K562 (cell line): Measurements from ENCODE around the gene CCDC183. TPM values are rescaled to one million over a fixed set of nuclear protein-coding genes. Genes with fewer than 3 reads are reported as not detected.

Source experiments
- ATF6 ChIP-seq: sonication (generic); formaldehyde crosslinking; IDR thresholded peaks from 2 replicates; pipeline ENCODE4 v1.4.0; 2020; ENCODE audit warnings: mild to moderate bottlenecking, missing genetic modification reagents
- E2F1 ChIP-seq: sonication (generic); formaldehyde crosslinking; IDR thresholded peaks from 2 replicates; pipeline ENCODE4 v1.8.1; 2023; ENCODE audit warnings: mild to moderate bottlenecking, missing genetic modification reagents, moderate library complexity
- E2F5 ChIP-seq: sonication (generic); formaldehyde crosslinking; IDR thresholded peaks from 2 replicates; pipeline ENCODE4 v1.8.0; 2022; ENCODE audit warnings: mild to moderate bottlenecking, missing genetic modification reagents
- E2F6 ChIP-seq, 2 experiments: IDR thresholded peaks; 2 replicates each; pipeline ENCODE4 v1.6.1; 2011; ENCODE audit warnings: borderline replicate concordance in 1 of 2, control low read depth in 1 of 2, low read depth in 1 of 2, low read length in 1 of 2, mild to moderate bottlenecking in 1 of 2, mixed read lengths in 1 of 2, moderate library complexity in 1 of 2; ENCODE audit not compliant: insufficient read depth in 1 of 2, insufficient read length in 1 of 2, poor library complexity in 1 of 2, severe bottlenecking in 1 of 2; ENCODE audit errors: extremely low read depth in 1 of 2
- ELF2 ChIP-seq: fragments of 250-450 bp; sonication (Bioruptor Pico); IDR thresholded peaks from 2 replicates; pipeline ENCODE4 v1.5.0; 2021; ENCODE audit warnings: mild to moderate bottlenecking
- HDAC8 ChIP-seq: fragments of 450-650 bp; IDR thresholded peaks from 2 replicates; pipeline ENCODE4 v1.6.1; 2016; ENCODE audit warnings: mild to moderate bottlenecking, missing genetic modification characterization, moderate library complexity, missing compliant biosample characterization
- KDM5B ChIP-seq: fragments of 200-600 bp; sonication (generic); IDR thresholded peaks from 2 replicates; pipeline ENCODE4 v1.6.1; 2012; ENCODE audit warnings: low read depth, mild to moderate bottlenecking, moderate library complexity, low read length, control low read depth, inconsistent platforms; ENCODE audit not compliant: insufficient replicate concordance
- RB1 ChIP-seq: fragments of 450-650 bp; IDR thresholded peaks from 2 replicates; pipeline ENCODE4 v1.6.1; 2017; ENCODE audit warnings: low read depth, mild to moderate bottlenecking
- SP2 ChIP-seq: IDR thresholded peaks from 2 replicates; pipeline ENCODE4 v1.6.1; 2011; ENCODE audit warnings: mild to moderate bottlenecking, low read depth, low read length, moderate library complexity; ENCODE audit not compliant: poor library complexity, severe bottlenecking; ENCODE audit errors: extremely low read depth
- SRF ChIP-seq, 2 experiments: fragments of 250-450, 450-650 bp in 1 of 2; sonication (Bioruptor Pico) in 1 of 2; sonication (generic) in 1 of 2; formaldehyde crosslinking; IDR thresholded peaks; 2 replicates each; pipeline versions ENCODE4 v1.5.0 to v1.5.1; 2020 to 2022; ENCODE audit warnings: mild to moderate bottlenecking in 1 of 2, missing genetic modification reagents in 1 of 2
- UBTF ChIP-seq, 2 experiments: IDR thresholded peaks; 2 replicates each; pipeline ENCODE4 v1.6.1; 2012; ENCODE audit warnings: improper control_type of control experiment in 2 of 2, low read depth in 2 of 2, low read length in 2 of 2, borderline replicate concordance in 1 of 2
- VEZF1 ChIP-seq: fragments of 200-800 bp; sonication (Bioruptor generic); IDR thresholded peaks from 2 replicates; pipeline ENCODE4 v1.6.1; 2017; ENCODE audit warnings: missing genetic modification characterization, missing compliant biosample characterization
- YY1 ChIP-seq, 3 experiments: IDR thresholded peaks; 2 replicates each; pipeline ENCODE4 v1.6.1; 2011; ENCODE audit warnings: low read length in 2 of 3, mild to moderate bottlenecking in 2 of 3, moderate library complexity in 2 of 3, borderline replicate concordance in 1 of 3, control low read depth in 1 of 3, low read depth in 1 of 3; ENCODE audit not compliant: insufficient read depth in 3 of 3, insufficient replicate concordance in 2 of 3, control insufficient read depth in 1 of 3, insufficient read length in 1 of 3; ENCODE audit errors: extremely low read depth in 1 of 3
- ZNF561 ChIP-seq: fragments of 450-650 bp; formaldehyde crosslinking; conservative IDR thresholded peaks from 2 replicates; pipeline ENCODE4 v1.4.0; 2020; ENCODE audit warnings: mild to moderate bottlenecking, moderate library complexity
- polyA plus RNA-seq, 8 experiments: library from polyadenylated mRNA; depleted of rRNA in 4 of 8; stranded (reverse) in 5 of 8; unstranded in 3 of 8; fragments of >200 nt; fragmentation: Nextera tagmentation in 2 of 8; fragmentation: Illumina TruSeq in 1 of 8; extraction: Ambion mirVana in 2 of 8; extraction: Trizol in 1 of 8; gene quantifications; 2 replicates each; pipeline versions ENCODE4 v1.2.1 to v1.2.3, GENCODE V29; 2011 to 2014; ENCODE audit warnings: inconsistent platforms in 1 of 8, missing spikeins in 1 of 8
- total RNA-seq, 7 experiments: library from RNA; depleted of rRNA in 6 of 7; stranded (reverse); fragments of >200 nt in 6 of 7; fragmentation: Illumina TruSeq in 2 of 7; extraction: Trizol in 2 of 7; gene quantifications; 2 replicates each; pipeline versions ENCODE4 v1.2.1 to v1.2.3, GENCODE V29; 2011 to 2021; ENCODE audit warnings: low replicate concordance in 1 of 7

The CCDC183 gene
- total and polyA plus RNA-seq, 9 of the 15 experiments (the other 6 are each of a cell fraction or from before 2014, with no cell fraction given), result 0.21 to 0.60 (median 0.29) TPM; not detected in 4

GRCh38 chr9:136847826-136848392 lies 51.8 kb downstream of the CCDC183 start (continued):
- TF ChIP-seq E2F5 (CRISPR knock-in tag) (peak; percentile 91; the same call in 1 of the 2 replicates), ZNF561 (no peak; the same call in 1 of the 2 replicates), SP2 (no peak), E2F6 (IDR thresholded peaks at IDR 0.05; ENCODE audit: borderline replicate concordance in 1 of 2, extremely low read depth in 1 of 2, insufficient read depth in 1 of 2, insufficient read length in 1 of 2, low read depth in 1 of 2, low read length in 1 of 2, poor library complexity in 1 of 2, severe bottlenecking in 1 of 2) (peak; percentile 51 to 77), UBTF (IDR thresholded peaks at IDR 0.05; ENCODE audit: borderline replicate concordance in 1 of 2, low read depth in 2 of 2, low read length in 2 of 2) (peak; percentile 84 to 93), VEZF1 (CRISPR knock-in tag) (peak; percentile 65), HDAC8 (tag) (0 out of 2 replicates have a peak, but pooled peaks have one; percentile 41), YY1 (IDR thresholded peaks at IDR 0.05; ENCODE audit: borderline replicate concordance in 1 of 3, control insufficient read depth in 1 of 3, extremely low read depth in 1 of 3, insufficient read depth in 3 of 3, insufficient read length in 1 of 3, insufficient replicate concordance in 2 of 3, low read depth in 1 of 3, low read length in 2 of 3) (peak in 2 of 3 experiments; percentile 8), E2F1 (CRISPR knock-in tag) (0 out of 2 replicates have a peak, but pooled peaks have one; percentile 43), ELF2 (0 out of 2 replicates have a peak, but pooled peaks have one; percentile 16), SRF (CRISPR knock-in tag; IDR thresholded peaks at IDR 0.05) (peak; percentile 13 to 40; a peak in 1 of 4 replicates), RB1 (peak; percentile 67; the same call in 1 of the 2 replicates), KDM5B (peak; percentile 83), ATF6 (no peak)
